Measurements from ENCODE around the gene PDZD2.
"Not testable (repeated sequence)": the region's sequence is repeated elsewhere in the genome, so short reads cannot be mapped to it uniquely, and the experiment has no call there.

GRCh38 chr5:31732821-31733220, 93.9 kb downstream of the PDZD2 start:
- not testable (repeated sequence) for TF ChIP-seq CTCF, POLR2A (IDR thresholded peaks at IDR 0.05)

All from sigmoid colon (tissue), 3 donors.